MM.1S (cell line): Measurements from ENCODE around the gene CCDC40.

Experiments
- DNase-seq: peaks from one replicate; pipeline ENCODE4 v3.0.0-alpha.2; 2015
- H2AFZ ChIP-seq: fragments of 300-600 bp; sonication (generic); 2 replicates; pipeline ENCODE4 v1.6.0; 2016; ENCODE audit warnings: antibody characterized with exemption, low read length
- H3F3A ChIP-seq: fragments of 300-600 bp; sonication (generic); 2 replicates; pipeline ENCODE4 v1.6.1; 2016; ENCODE audit warnings: mild to moderate bottlenecking, antibody characterized with exemption, low read length, moderate library complexity, mixed read lengths; ENCODE audit not compliant: insufficient read depth
- H3K27ac ChIP-seq: fragments of 300-600 bp; sonication (generic); 2 replicates; pipeline ENCODE4 v1.5.1; 2016; ENCODE audit warnings: mild to moderate bottlenecking, low read length
- H3K27me3 ChIP-seq: fragments of 300-600 bp; sonication (generic); replicated peaks from 2 replicates; pipeline ENCODE4 v1.6.0; 2016; ENCODE audit warnings: low read length; ENCODE audit not compliant: insufficient read depth
- H3K36me3 ChIP-seq: fragments of 300-600 bp; sonication (generic); replicated peaks from 2 replicates; pipeline ENCODE4 v1.6.1; 2016; ENCODE audit warnings: mild to moderate bottlenecking, low read length, mixed read lengths; ENCODE audit not compliant: insufficient read depth
- H3K4me1 ChIP-seq: fragments of 300-600 bp; sonication (generic); 2 replicates; pipeline ENCODE4 v1.6.1; 2016; ENCODE audit warnings: low read length, mixed read lengths
- H3K4me2 ChIP-seq: fragments of 300-600 bp; sonication (generic); 2 replicates; pipeline ENCODE4 v1.6.0; 2016; ENCODE audit warnings: low read depth, low read length
- H3K4me3 ChIP-seq: fragments of 300-600 bp; sonication (generic); 2 replicates; pipeline ENCODE4 v1.5.1; 2016; ENCODE audit warnings: low read length, mixed read lengths
- H3K79me2 ChIP-seq: fragments of 300-600 bp; sonication (generic); 2 replicates; pipeline ENCODE4 v1.6.1; 2016; ENCODE audit warnings: mixed run types, low read length, mixed read lengths
- H3K9ac ChIP-seq: fragments of 300-600 bp; sonication (generic); 2 replicates; pipeline ENCODE4 v1.6.1; 2016; ENCODE audit warnings: low read length, mixed read lengths
- H3K9me2 ChIP-seq: fragments of 300-600 bp; sonication (generic); replicated peaks from 2 replicates; pipeline ENCODE4 v1.6.1; 2016; ENCODE audit warnings: mild to moderate bottlenecking, low read length, mixed read lengths; ENCODE audit not compliant: insufficient read depth
- H3K9me3 ChIP-seq: fragments of 300-600 bp; sonication (generic); replicated peaks from 2 replicates; pipeline ENCODE4 v1.6.1; 2016; ENCODE audit warnings: mild to moderate bottlenecking, low read length, mixed read lengths; ENCODE audit not compliant: insufficient read depth
- H4K20me1 ChIP-seq: fragments of 300-600 bp; sonication (generic); 2 replicates; pipeline ENCODE4 v1.6.1; 2016; ENCODE audit warnings: mild to moderate bottlenecking, low read length, moderate library complexity, mixed read lengths; ENCODE audit not compliant: insufficient read depth
- EZH2 ChIP-seq: fragments of 300-600 bp; sonication (generic); optimal IDR thresholded peaks from 2 replicates; pipeline ENCODE3; 2017; ENCODE audit warnings: low read depth, mild to moderate bottlenecking, antibody characterized with exemption, low read length, mixed read lengths
- EZH2phosphoT487 ChIP-seq: fragments of 300-600 bp; sonication (generic); IDR thresholded peaks from 2 replicates; pipeline ENCODE4 v1.6.1; 2018; ENCODE audit warnings: antibody characterized with exemption, low read length
- TF ChIP-seq, protein P1 (sequence below): fragments of 300-600 bp; sonication (generic); IDR thresholded peaks from 2 replicates; pipeline ENCODE4 v1.5.1; 2016; ENCODE audit warnings: antibody characterized with exemption, low read length, mixed read lengths

Gene CCDC40

DNA sequence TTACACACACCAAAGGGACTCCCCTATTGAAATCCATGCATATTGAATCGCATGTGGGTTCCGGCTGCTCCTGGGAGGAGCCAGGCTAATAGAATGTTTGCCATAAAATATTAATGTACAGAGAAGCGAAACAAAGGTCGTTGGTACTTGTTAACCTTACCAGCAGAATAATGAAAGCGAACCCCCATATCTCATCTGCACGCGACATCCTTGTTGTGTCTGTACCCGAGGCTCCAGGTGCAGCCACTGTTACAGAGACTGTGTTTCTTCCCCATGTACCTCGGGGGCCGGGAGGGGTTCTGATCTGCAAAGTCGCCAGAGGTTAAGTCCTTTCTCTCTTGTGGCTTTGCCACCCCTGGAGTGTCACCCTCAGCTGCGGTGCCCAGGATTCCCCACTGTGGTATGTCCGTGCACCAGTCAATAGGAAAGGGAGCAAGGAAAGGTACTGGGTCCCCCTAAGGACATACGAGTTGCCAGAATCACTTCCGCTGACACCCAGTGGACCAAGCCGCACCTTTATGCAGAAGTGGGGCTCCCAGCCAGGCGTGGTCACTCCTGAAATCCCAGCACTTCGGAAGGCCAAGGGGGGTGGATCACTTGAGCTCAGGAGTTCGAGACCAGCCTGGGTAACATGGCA lies 67.1 kb downstream of the CCDC40 start:
- H3K9me3 ChIP-seq = no peaks in the 10 kb centered on the region
- no peak overlapping the region for H2AFZ ChIP-seq
- H3K9ac ChIP-seq = no peak overlapping the region
- H3K27me3 ChIP-seq = peaks cover 57% of the 10 kb centered on the region
- no peak for TF ChIP-seq EZH2
- TF ChIP-seq, protein P1, sequence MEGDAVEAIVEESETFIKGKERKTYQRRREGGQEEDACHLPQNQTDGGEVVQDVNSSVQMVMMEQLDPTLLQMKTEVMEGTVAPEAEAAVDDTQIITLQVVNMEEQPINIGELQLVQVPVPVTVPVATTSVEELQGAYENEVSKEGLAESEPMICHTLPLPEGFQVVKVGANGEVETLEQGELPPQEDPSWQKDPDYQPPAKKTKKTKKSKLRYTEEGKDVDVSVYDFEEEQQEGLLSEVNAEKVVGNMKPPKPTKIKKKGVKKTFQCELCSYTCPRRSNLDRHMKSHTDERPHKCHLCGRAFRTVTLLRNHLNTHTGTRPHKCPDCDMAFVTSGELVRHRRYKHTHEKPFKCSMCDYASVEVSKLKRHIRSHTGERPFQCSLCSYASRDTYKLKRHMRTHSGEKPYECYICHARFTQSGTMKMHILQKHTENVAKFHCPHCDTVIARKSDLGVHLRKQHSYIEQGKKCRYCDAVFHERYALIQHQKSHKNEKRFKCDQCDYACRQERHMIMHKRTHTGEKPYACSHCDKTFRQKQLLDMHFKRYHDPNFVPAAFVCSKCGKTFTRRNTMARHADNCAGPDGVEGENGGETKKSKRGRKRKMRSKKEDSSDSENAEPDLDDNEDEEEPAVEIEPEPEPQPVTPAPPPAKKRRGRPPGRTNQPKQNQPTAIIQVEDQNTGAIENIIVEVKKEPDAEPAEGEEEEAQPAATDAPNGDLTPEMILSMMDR = no peak
- no peak for TF ChIP-seq EZH2phosphoT487
- H3K4me1 ChIP-seq = peaks cover 4% of the 10 kb centered on the region; the same call in 1 of the 2 replicates
- no peaks in the 10 kb centered on the region for H4K20me1 ChIP-seq
- H3K4me2 ChIP-seq = no peak overlapping the region
- H3K36me3 ChIP-seq = no peaks in the 10 kb centered on the region
- H3K9me2 ChIP-seq = no peaks in the 10 kb centered on the region
- no peaks in the 10 kb centered on the region for H3F3A ChIP-seq
- no peak overlapping the region for H3K4me3 ChIP-seq
- DNase-seq = no peak
- H3K79me2 ChIP-seq = no peaks in the 10 kb centered on the region
- H3K27ac ChIP-seq = no peak overlapping the region

DNA sequence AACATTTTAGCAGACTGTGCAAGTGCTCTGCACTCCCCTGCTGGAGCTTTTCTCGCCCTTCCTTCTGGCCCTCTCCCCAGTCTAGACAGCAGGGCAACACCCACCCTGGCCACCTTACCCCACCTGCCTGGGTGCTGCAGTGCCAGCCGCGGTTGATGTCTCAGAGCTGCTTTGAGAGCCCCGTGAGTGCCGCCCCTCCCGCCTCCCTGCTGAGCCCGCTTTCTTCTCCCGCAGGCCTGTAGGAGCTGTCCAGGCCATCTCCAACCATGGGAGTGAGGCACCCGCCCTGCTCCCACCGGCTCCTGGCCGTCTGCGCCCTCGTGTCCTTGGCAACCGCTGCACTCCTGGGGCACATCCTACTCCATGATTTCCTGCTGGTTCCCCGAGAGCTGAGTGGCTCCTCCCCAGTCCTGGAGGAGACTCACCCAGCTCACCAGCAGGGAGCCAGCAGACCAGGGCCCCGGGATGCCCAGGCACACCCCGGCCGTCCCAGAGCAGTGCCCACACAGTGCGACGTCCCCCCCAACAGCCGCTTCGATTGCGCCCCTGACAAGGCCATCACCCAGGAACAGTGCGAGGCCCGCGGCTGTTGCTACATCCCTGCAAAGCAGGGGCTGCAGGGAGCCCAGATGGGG lies 68.0 kb downstream of the CCDC40 start:
- Histone ChIP-seq H3K9ac (no peak overlapping the region), H3K4me3 (no peak overlapping the region), H3K4me2 (no peak overlapping the region), H3K27ac (no peak overlapping the region), H3K27me3 (peaks cover 63% of the 10 kb centered on the region), H3K79me2 (no peaks in the 10 kb centered on the region), H3K36me3 (no peaks in the 10 kb centered on the region), H3K9me2 (no peaks in the 10 kb centered on the region), H2AFZ (no peak overlapping the region), H3F3A (no peaks in the 10 kb centered on the region), H3K4me1 (peaks cover 4% of the 10 kb centered on the region; the same call in 1 of the 2 replicates), H3K9me3 (no peaks in the 10 kb centered on the region), H4K20me1 (no peaks in the 10 kb centered on the region)
- TF ChIP-seq EZH2 (no peak), EZH2phosphoT487 (no peak)
- TF ChIP-seq, protein P1 = no peak
- DNase-seq = no peak

DNA sequence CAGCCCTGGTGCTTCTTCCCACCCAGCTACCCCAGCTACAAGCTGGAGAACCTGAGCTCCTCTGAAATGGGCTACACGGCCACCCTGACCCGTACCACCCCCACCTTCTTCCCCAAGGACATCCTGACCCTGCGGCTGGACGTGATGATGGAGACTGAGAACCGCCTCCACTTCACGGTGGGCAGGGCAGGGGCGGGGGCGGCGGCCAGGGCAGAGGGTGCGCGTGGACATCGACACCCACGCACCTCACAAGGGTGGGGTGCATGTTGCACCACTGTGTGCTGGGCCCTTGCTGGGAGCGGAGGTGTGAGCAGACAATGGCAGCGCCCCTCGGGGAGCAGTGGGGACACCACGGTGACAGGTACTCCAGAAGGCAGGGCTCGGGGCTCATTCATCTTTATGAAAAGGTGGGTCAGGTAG lies 68.5 kb downstream of the CCDC40 start:
- Histone ChIP-seq H4K20me1 (no peaks in the 10 kb centered on the region), H3K27ac (no peak overlapping the region), H3F3A (no peaks in the 10 kb centered on the region), H3K9me2 (no peaks in the 10 kb centered on the region), H3K9ac (no peak overlapping the region), H3K4me3 (no peak overlapping the region), H2AFZ (no peak overlapping the region), H3K9me3 (no peaks in the 10 kb centered on the region), H3K36me3 (no peaks in the 10 kb centered on the region), H3K4me1 (peaks cover 4% of the 10 kb centered on the region; the same call in 1 of the 2 replicates), H3K79me2 (no peaks in the 10 kb centered on the region), H3K27me3 (peaks cover 63% of the 10 kb centered on the region), H3K4me2 (no peak overlapping the region)
- DNase-seq = no peak
- TF ChIP-seq EZH2phosphoT487 (no peak), EZH2 (no peak)
- TF ChIP-seq, protein P1 = no peak
